Esophagus muscularis mucosa (tissue), 3 donors: ENCODE data around the gene PLCXD3.

Source experiments
- CTCF ChIP-seq, 3 experiments: fragments of 200-600 bp in 2 of 3; fragments of 450-650 bp in 1 of 3; sonication (generic) in 2 of 3; IDR thresholded peaks; one replicate each; pipeline ENCODE4 v1.5.1; 2017 to 2019; ENCODE audit warnings: antibody characterized with exemption in 3 of 3, mild to moderate bottlenecking in 2 of 3, moderate library complexity in 1 of 3
- POLR2A ChIP-seq: fragments of 450-650 bp; IDR thresholded peaks from one replicate; pipeline ENCODE4 v1.6.1; 2017; ENCODE audit warnings: antibody characterized with exemption, moderate library complexity, mild to moderate bottlenecking, low read depth
- POLR2AphosphoS5 ChIP-seq, 2 donors: sonication (generic); formaldehyde crosslinking; IDR thresholded peaks; one replicate each; pipeline ENCODE4 v1.6.1; 2017; ENCODE audit warnings: antibody characterized with exemption in 2 of 2

- no peak for TF ChIP-seq CTCF (IDR thresholded peaks at IDR 0.05)
- no peak for TF ChIP-seq POLR2A
- TF ChIP-seq POLR2AphosphoS5 (IDR thresholded peaks at IDR 0.05) = no peak
Observed at GRCh38 chr5:41537581-41537980, 27.2 kb upstream of the PLCXD3 start.
